CD4-positive, alpha-beta memory T cell (primary cell): Measurements from ENCODE around the gene NIN. TPM values are rescaled to one million over a fixed set of nuclear protein-coding genes. Genes with fewer than 3 reads are reported as not detected.

Experiments
- CTCF ChIA-PET: fragments of 350-600 bp; sonication (Branson Sonifier 250); formaldehyde crosslinking; loops from one replicate; lab custom pipeline; 2021; ENCODE audit warnings: inconsistent platforms; ENCODE audit not compliant: partially characterized antibody; lab: Charles Lee
- POLR2A ChIA-PET: fragments of 350-600 bp; sonication (Branson Sonifier 250); formaldehyde crosslinking; loops from one replicate; lab custom pipeline; 2021; ENCODE audit not compliant: partially characterized antibody; lab: Charles Lee
- DNase-seq, 5 donors: peaks; one replicate each; pipeline versions ENCODE4 v3.0.0 to v3.0.0-alpha.2; 2020 to 2022; ENCODE audit warnings: mixed read lengths in 1 of 5
- H3K27ac ChIP-seq: one replicate; pipeline ENCODE4 v1.7.0; 2013; ENCODE audit warnings: low read depth, low read length
- H3K27me3 ChIP-seq: 2 replicates; pipeline ENCODE4 v1.7.0; 2013; ENCODE audit warnings: mild to moderate bottlenecking, low read length, moderate library complexity; ENCODE audit not compliant: insufficient read depth
- H3K36me3 ChIP-seq: 2 replicates; pipeline ENCODE4 v1.7.0; 2013; ENCODE audit warnings: mild to moderate bottlenecking, low read length, moderate library complexity; ENCODE audit not compliant: insufficient read depth
- H3K4me1 ChIP-seq: 2 replicates; pipeline ENCODE4 v1.7.0; 2013; ENCODE audit warnings: mild to moderate bottlenecking, low read length, moderate library complexity; ENCODE audit not compliant: insufficient read depth
- H3K4me3 ChIP-seq, 2 donors: one replicate each; pipeline ENCODE4 v1.7.0; 2013; ENCODE audit warnings: low read length in 2 of 2, mild to moderate bottlenecking in 1 of 2
- H3K9me3 ChIP-seq, 2 donors: one replicate each; pipeline ENCODE4 v1.7.0; 2013; ENCODE audit warnings: low read length in 2 of 2, control low read depth in 1 of 2; ENCODE audit not compliant: control insufficient read depth in 1 of 2
- H3K27ac Mint-ChIP-seq, 7 donors: one replicate each; pipeline ENCODE4 v1.8.0; 2020 to 2021; ENCODE audit warnings: mixed read lengths in 7 of 7, mild to moderate bottlenecking in 6 of 7, inconsistent platforms in 3 of 7, moderate library complexity in 3 of 7
- H3K27me3 Mint-ChIP-seq, 2 donors: one replicate each; pipeline ENCODE4 v1.8.0; 2020 to 2021; ENCODE audit warnings: mixed read lengths in 2 of 2
- H3K36me3 Mint-ChIP-seq, 2 donors: one replicate each; pipeline ENCODE4 v1.8.0; 2020 to 2021; ENCODE audit warnings: mixed read lengths in 2 of 2, inconsistent platforms in 1 of 2, mild to moderate bottlenecking in 1 of 2
- H3K4me1 Mint-ChIP-seq, 4 donors: one replicate each; pipeline ENCODE4 v1.8.0; 2020 to 2021; ENCODE audit warnings: mixed read lengths in 4 of 4, mild to moderate bottlenecking in 1 of 4
- H3K4me3 Mint-ChIP-seq, 8 donors: one replicate each; pipeline ENCODE4 v1.8.0; 2020 to 2021; ENCODE audit warnings: mixed read lengths in 8 of 8, mild to moderate bottlenecking in 7 of 8, moderate library complexity in 6 of 8, inconsistent platforms in 3 of 8
- H3K9me3 Mint-ChIP-seq, 8 donors: one replicate each; pipeline ENCODE4 v1.8.0; 2020 to 2021; ENCODE audit warnings: mixed read lengths in 8 of 8, mild to moderate bottlenecking in 5 of 8, inconsistent platforms in 3 of 8, moderate library complexity in 1 of 8
- intact Hi-C: fragments of 100-400 bp; cut with micrococcal nuclease; formaldehyde crosslinking; loops from one replicate; pipeline ENCODE4 v1.15.1; 2023
- polyA plus RNA-seq, 2 donors: library from polyadenylated mRNA; unstranded; fragments of 300-500 nt; fragmentation: Illumina TruSeq; gene quantifications; one replicate each; pipeline ENCODE4 v1.2.3, GENCODE V29; 2021
- total RNA-seq, 2 experiments: library from RNA; stranded (reverse); gene quantifications; one replicate each; pipeline ENCODE4 v1.2.3, GENCODE V29; 2021

The NIN gene
- total and polyA plus RNA-seq, 4 experiments from 2014 or later, result 8.5 to 102 (median 74.9) TPM

DNA sequence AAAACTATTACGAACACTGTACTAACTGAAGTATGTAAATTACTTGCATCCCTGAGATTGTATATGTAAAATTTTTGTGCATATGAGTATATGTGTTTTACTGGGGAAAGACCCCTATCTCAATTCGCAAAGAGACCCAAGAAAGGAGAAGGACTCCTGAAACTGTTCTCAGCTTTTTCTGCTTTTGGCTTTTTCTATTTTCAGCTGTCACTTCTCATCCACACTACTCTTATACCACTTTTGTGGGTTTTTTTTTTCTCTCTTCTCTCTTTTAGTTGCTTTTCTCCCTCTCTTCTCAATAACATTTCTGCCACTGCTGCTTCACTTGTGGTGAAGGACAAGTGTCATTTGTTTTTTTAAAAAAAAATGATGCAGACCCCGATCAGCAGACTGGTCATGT is 39.8 kb downstream of the NIN start:
- Histone ChIP-seq H3K27me3 (no peaks in the 10 kb centered on the region), H3K9me3 (no peaks in the 10 kb centered on the region), H3K27ac (no peak overlapping the region), H3K4me1 (peaks cover 63% of the 10 kb centered on the region), H3K36me3 (no peaks in the 10 kb centered on the region), H3K4me3 (no peak overlapping the region)
- ChIA-PET CTCF (interaction anchor here (0.6 to 11.4 kb wide), 6 partner anchors 15 to 69 kb away, joined by 3 to 132 read pairs (median 6); no protein-coding TSS in a partner anchor), POLR2A (interaction anchor here (2.0 to 3.8 kb wide), 3 partner anchors 32 to 69 kb away, joined by 11 to 26 read pairs (median 16); partner anchors contain the start of gene NIN)
- Mint-ChIP-seq H3K9me3 (no peaks in the 10 kb centered on the region), H3K27ac (peak overlapping the region; percentile 20 to 92 (median 79)), H3K4me3 (no peak overlapping the region), H3K4me1 (peaks cover 57 to 87% (median 71%) of the 10 kb centered on the region in 4 donors), H3K36me3 (peaks cover 26 to 38% of the 10 kb centered on the region in 2 donors), H3K27me3 (no peaks in the 10 kb centered on the region)
- intact Hi-C loops, result no loop called here
- DNase-seq, result no peak

DNA sequence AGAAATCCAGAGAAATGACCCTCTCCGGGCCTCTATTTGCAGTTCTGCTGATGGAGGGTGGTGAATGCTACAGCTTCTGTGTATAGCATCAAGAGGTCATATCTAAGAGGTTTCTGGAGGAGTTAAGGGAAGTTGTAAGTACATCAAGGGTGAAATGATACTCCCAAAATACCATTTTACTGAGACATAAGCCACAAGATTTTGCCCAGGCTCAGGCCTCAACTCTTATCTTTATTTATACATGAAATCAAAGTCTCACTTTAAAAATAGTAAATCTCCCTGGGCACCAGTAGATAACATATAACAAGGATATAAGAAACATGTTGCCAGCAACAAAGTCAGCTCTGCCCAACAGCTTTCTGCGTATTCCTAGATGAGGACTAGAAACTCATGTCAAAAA is 40.4 kb downstream of the NIN start:
- H3K9me3 ChIP-seq, result no peaks in the 10 kb centered on the region
- ChIA-PET POLR2A (interaction anchor here (1.8 to 3.8 kb wide), 2 partner anchors 32 to 40 kb away, joined by 5 to 16 read pairs; partner anchors contain the start of gene NIN), CTCF (interaction anchor here (1.3 to 11.4 kb wide), 4 partner anchors 14 to 69 kb away, joined by 5 to 132 read pairs (median 7); no protein-coding TSS in a partner anchor)
- Mint-ChIP-seq H3K36me3 (peaks cover 26 to 36% of the 10 kb centered on the region in 2 donors), H3K4me1 (peaks cover 60 to 88% (median 73%) of the 10 kb centered on the region in 4 donors), H3K4me3 (peak overlapping the region in 1 of 8 donors; percentile 40), H3K9me3 (no peaks in the 10 kb centered on the region), H3K27ac (peak overlapping the region in 5 of 7 donors; percentile 58 to 92 (median 78)), H3K27me3 (no peaks in the 10 kb centered on the region)
- DNase-seq, result no peak
- H3K36me3 ChIP-seq, result no peaks in the 10 kb centered on the region
- peaks cover 69% of the 10 kb centered on the region for H3K4me1 ChIP-seq
- H3K27me3 ChIP-seq, result no peaks in the 10 kb centered on the region
- H3K27ac ChIP-seq, result no peak overlapping the region
- H3K4me3 ChIP-seq, result no peak overlapping the region
- intact Hi-C loops, result no loop called here

DNA sequence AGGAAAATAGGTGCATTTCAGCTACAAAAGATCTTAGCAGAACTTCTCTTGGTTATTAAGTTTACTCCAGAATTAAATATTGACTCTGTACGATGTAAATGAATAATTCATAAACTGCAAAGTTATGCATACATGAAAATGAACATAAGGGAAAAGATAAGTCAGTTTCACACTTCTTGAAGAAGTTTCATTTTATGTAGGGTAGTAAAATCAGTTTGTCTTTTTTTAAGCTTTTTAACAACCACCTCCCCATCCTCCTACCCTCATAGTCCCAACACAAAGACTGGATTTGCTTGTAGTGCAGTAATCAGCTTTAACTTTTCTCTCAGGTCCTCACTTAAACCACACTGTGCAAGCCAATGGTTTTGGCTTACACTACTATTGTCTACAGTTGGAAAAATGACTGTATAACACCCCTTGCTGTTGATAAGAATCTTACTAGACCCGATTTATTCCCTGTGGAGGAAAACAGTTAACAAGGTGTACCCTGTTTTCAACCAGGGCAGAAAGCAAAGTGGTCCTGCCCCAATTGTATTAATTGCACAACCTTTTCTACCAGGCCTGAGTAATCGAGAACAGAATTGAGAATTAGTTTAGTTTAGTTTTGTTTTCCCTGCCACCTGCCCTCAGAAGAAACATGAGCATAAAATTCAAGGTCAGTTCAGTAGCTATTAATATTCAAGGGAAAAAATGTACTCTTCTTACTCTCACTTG is 44.1 kb downstream of the NIN start:
- Mint-ChIP-seq H3K4me3 (peak overlapping the region in 6 of 8 donors; percentile 25 to 91 (median 42)), H3K27ac (peak overlapping the region; percentile 64 to 96 (median 89)), H3K4me1 (peaks cover 58 to 89% (median 74%) of the 10 kb centered on the region in 4 donors), H3K9me3 (no peaks in the 10 kb centered on the region), H3K27me3 (no peaks in the 10 kb centered on the region), H3K36me3 (peaks cover 20 to 21% of the 10 kb centered on the region in 2 donors)
- Histone ChIP-seq H3K4me3 (no peak overlapping the region), H3K36me3 (no peaks in the 10 kb centered on the region), H3K9me3 (no peaks in the 10 kb centered on the region), H3K27me3 (no peaks in the 10 kb centered on the region), H3K4me1 (peaks cover 81% of the 10 kb centered on the region), H3K27ac (peak overlapping the region; percentile 46)
- CTCF ChIA-PET, result interaction anchor here (0.7 to 11.4 kb wide), 5 partner anchors 11 to 73 kb away, joined by 3 to 132 read pairs (median 14); no protein-coding TSS in a partner anchor
- intact Hi-C loops, result no loop called here
- DNase-seq, result no peak
- POLR2A ChIA-PET, result interaction anchor here (0.7 to 5.1 kb wide), 8 partner anchors 10 to 73 kb away, joined by 3 to 37 read pairs (median 11); partner anchors contain the start of gene NIN

DNA sequence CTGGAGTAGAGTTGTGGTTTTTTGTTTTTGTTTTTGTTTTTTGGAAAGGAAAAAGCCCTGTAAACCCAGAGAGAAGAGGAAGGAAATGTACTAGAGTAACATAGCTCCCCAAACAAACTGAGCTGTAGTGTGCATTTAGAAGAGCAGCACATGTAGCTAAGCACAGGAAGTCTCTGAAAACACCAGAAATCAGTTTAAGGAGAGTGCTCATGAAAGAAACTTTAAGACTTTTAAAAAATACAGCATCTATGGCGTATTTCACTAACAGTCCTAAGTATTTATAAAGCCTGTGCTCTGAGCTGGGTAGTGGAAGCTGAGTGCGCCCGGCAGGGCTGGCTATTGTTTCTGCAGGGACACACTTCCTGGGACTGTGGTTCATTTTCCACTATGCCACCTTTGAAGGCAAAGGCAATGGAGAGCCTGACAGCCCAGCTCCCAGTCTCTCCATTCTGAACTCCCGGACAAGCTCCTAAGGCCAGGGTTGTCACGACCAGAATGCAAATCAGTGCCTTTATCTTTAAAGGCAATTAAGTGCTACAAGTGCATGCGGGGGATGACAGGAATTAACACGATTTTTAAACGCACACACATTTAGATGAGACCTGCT is 45.4 kb downstream of the NIN start:
- ChIA-PET CTCF (interaction anchor here (0.9 to 11.4 kb wide), 9 partner anchors 9 to 924 kb away, joined by 3 to 132 read pairs (median 4); no protein-coding TSS in a partner anchor), POLR2A (interaction anchor here (0.8 to 5.1 kb wide), 10 partner anchors 9 to 473 kb away, joined by 3 to 37 read pairs (median 8); partner anchors contain the start of gene NIN)
- H3K4me1 Mint-ChIP-seq, result peaks cover 52 to 89% (median 72%) of the 10 kb centered on the region in 4 donors
- Histone ChIP-seq H3K36me3 (no peaks in the 10 kb centered on the region), H3K27ac (peak overlapping the region; percentile 46), H3K27me3 (no peaks in the 10 kb centered on the region), H3K4me1 (peaks cover 69% of the 10 kb centered on the region), H3K9me3 (no peaks in the 10 kb centered on the region), H3K4me3 (no peak overlapping the region)
- H3K36me3 Mint-ChIP-seq, result peaks cover 13 to 24% of the 10 kb centered on the region in 2 donors
- intact Hi-C loops, result loop anchor here (2.0 kb wide), 2 partner anchors 27 to 45 kb away; partner anchors contain the start of gene NIN
- no peaks in the 10 kb centered on the region for H3K9me3 Mint-ChIP-seq
- H3K4me3 Mint-ChIP-seq, result peak overlapping the region; percentile 56 to 91 (median 74)
- H3K27me3 Mint-ChIP-seq, result no peaks in the 10 kb centered on the region
- DNase-seq, result peak in 1 of 5 donors; percentile 22
- peak overlapping the region; percentile 82 to 96 (median 88) for H3K27ac Mint-ChIP-seq

DNA sequence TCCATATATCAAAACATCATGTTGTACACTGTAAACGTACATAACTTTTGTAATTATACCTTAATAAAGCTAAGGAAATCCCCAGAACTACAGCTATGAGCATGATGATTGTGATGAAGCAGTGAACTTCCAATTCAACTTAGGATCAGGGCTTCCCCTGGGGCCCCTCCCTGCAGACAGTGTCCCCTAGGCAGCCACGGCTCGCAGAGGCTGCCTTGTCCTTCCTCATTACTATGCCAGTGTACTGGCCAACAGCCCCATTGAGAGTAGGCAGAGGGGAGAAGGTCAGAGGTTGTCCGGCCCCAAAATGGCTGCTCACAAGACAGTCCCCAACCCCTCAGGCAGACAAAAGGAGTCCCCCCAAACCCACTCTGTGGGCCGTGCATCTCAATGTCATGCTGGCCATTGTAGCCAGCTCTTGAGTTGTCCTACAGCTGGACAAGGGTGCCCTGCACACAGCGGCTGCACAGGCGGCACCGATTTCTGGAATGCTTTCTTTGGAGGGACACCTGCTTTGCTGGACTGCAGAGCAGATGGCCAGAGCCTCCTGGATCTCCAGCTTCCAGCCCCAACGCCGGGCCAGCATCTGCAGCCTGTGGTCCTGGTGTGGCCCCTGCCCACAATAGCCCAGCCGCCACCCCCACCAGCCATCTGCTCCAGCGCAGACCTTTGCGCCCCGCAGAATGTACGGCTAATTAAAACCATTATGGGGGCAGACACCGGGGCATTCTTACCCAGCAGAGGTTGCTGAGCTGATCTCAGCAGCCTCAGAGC is 46.1 kb downstream of the NIN start:
- no peaks in the 10 kb centered on the region for H3K27me3 ChIP-seq
- no peak overlapping the region for H3K4me3 ChIP-seq
- intact Hi-C loops, result loop anchor here (2.0 kb wide), 2 partner anchors 28 to 46 kb away; partner anchors contain the start of gene NIN
- Mint-ChIP-seq H3K9me3 (no peaks in the 10 kb centered on the region), H3K36me3 (peaks cover 9 to 19% of the 10 kb centered on the region in 2 donors), H3K27ac (peak overlapping the region; percentile 88 to 93 (median 92)), H3K4me1 (peaks cover 55 to 90% (median 72%) of the 10 kb centered on the region in 4 donors), H3K27me3 (no peaks in the 10 kb centered on the region), H3K4me3 (peak overlapping the region; percentile 56 to 91 (median 74))
- H3K4me1 ChIP-seq, result peaks cover 68% of the 10 kb centered on the region
- ChIA-PET POLR2A (interaction anchor here (0.8 to 5.1 kb wide), 11 partner anchors 8 to 472 kb away, joined by 3 to 37 read pairs (median 8); partner anchors contain the start of gene NIN), CTCF (interaction anchor here (0.8 to 11.4 kb wide), 11 partner anchors 9 to 923 kb away, joined by 3 to 132 read pairs (median 4); no protein-coding TSS in a partner anchor)
- no peak for DNase-seq
- no peaks in the 10 kb centered on the region for H3K36me3 ChIP-seq
- no peaks in the 10 kb centered on the region for H3K9me3 ChIP-seq
- peak overlapping the region; percentile 46 for H3K27ac ChIP-seq

DNA sequence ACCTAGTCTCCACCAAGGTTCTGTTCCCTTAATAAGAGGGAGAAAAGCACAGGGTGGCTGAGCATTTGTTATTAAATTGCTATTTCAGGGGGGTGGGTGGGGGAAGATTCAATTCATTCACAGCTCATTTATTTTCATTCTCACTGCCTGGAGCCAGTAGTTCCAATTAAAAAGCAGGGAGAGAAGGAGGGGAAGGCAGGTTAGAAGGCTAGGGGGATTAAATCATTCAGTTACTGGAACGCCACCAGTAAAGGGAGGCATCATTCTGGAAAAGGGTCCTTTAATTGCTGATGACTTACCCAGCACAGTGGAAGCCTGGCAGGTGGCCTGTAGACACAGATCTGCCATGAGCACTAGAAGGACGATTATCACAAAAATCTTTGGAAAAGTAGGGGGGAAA is 47.4 kb downstream of the NIN start:
- H3K27ac ChIP-seq, result no peak overlapping the region
- no peak overlapping the region for H3K4me3 ChIP-seq
- peak overlapping the region in 2 of 8 donors; percentile 40 to 61 for H3K4me3 Mint-ChIP-seq
- H3K4me1 ChIP-seq, result peaks cover 76% of the 10 kb centered on the region
- H3K27ac Mint-ChIP-seq, result peak overlapping the region; percentile 85 to 93 (median 91)
- no peaks in the 10 kb centered on the region for H3K36me3 ChIP-seq
- H3K27me3 ChIP-seq, result no peaks in the 10 kb centered on the region
- peaks cover 60 to 93% (median 75%) of the 10 kb centered on the region in 4 donors for H3K4me1 Mint-ChIP-seq
- CTCF ChIA-PET, result interaction anchor here (5.5 to 11.4 kb wide), 2 partner anchors 7 to 76 kb away, joined by 79 to 132 read pairs; no protein-coding TSS in a partner anchor
- H3K9me3 Mint-ChIP-seq, result peaks cover 0 to 2% (median 0%) of the 10 kb centered on the region in 8 donors
- POLR2A ChIA-PET, result interaction anchor here (4.2 to 5.1 kb wide), 2 partner anchors 39 to 47 kb away, joined by 28 to 37 read pairs; partner anchors contain the start of gene NIN
- intact Hi-C loops, result no loop called here
- no peaks in the 10 kb centered on the region for H3K27me3 Mint-ChIP-seq
- H3K36me3 Mint-ChIP-seq, result peaks cover 1 to 14% of the 10 kb centered on the region in 2 donors
- H3K9me3 ChIP-seq, result no peaks in the 10 kb centered on the region
- no peak for DNase-seq
